GM19239 (cell line): ENCODE results near the gene FCGR1A.
"Not testable (repeated sequence)": the region's sequence is repeated elsewhere in the genome, so short reads cannot be mapped to it uniquely, and the experiment has no call there.

Experiments
- DNase-seq: peaks from one replicate; pipeline ENCODE4 v3.0.0; 2011; ENCODE audit warnings: low spot score; ENCODE audit not compliant: insufficient read length
- FAIRE-seq: peaks from 2 replicates; lab custom pipeline; 2011; peaks lifted over from hg19 to GRCh38; lab: Jason Lieb, UNC

Gene FCGR1A

DNA sequence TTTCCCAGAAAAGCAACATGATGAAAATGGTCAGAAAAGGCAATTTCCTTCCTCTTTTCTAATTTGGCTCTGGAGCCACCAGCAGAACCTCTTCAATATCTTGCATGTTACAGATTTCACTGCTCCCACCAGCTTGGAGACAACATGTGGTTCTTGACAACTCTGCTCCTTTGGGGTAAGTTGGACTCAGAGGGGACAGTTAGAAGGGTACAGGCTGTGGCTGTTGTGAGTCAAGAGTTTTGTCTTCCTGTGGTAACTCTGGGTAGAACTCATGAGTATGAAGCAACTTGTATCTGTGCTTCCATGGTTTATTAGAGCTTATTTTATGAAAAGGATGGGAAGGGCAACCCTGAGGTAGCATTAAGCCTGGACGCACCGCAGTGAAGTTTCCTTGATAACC lies at the start of gene FCGR1A:
Gene FCGR1A (plus strand): TSS at position 95 of the 400 bp plus-strand sequence. CDS start 50 bp downstream, at position 145.
- not testable (repeated sequence) for FAIRE-seq, DNase-seq

DNA sequence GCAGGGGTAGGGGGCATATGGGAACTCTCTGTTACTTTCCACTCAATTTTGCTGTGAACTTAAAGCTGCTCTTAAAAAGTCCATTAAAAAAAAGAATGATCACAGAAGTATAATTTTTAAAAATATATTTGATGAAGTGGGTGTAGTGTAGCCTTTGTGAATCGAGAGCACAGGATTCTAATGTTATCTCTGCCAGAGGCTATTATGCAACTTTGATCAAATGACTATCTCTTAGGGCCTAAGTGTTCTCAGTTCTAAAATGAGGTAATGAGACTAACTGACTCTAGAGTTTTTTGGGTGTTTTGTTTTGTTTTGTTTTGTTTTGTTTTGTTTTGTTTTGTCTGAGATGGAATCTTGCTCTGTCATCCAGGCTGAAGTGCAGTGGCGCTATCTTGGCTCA lies 49.7 kb upstream of the FCGR1A start:
- not testable (repeated sequence) for FAIRE-seq, DNase-seq

DNA sequence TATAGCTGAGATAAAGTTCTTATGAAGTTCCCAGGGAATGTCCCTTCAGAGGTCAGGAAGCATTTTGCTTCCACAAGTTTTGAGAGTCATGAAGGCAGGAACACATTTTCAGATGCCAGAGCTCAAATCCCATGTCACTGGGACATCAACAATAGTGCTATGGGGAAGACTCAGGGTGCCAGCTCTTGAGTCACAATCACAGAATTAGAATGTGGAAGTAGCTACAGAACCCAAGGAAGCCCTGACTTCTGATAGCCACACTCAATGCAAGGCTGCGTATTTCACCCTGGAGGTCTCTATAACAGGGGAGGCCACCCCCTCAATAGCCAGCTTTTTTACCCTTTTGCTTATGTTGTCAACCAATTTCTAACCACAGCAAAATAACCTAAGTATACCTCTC lies 47.8 kb upstream of the FCGR1A start:
- not testable (repeated sequence) for FAIRE-seq, DNase-seq

DNA sequence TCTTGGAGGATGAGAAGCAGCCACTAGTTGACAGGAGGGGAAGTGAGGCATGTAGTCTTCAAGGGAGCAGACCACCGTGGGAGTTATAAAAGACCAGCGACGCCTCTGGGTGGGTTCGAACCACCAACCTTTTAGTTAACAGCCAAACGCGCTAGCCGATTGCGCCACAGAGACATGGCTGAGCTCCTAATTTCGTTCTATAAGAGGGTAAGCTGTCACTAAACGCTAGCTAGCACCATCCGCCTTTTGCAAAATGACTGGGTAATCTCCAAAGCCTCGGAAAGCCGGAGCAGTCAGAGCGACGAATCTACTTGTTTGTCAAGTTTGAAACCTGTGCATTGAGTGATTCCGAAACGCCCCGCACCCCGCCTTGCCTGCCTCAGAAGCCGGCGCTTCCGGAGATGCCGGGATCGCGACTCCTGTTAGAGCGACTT lies 42.3 kb upstream of the FCGR1A start:
- DNase-seq, FAIRE-seq: not testable (repeated sequence)

DNA sequence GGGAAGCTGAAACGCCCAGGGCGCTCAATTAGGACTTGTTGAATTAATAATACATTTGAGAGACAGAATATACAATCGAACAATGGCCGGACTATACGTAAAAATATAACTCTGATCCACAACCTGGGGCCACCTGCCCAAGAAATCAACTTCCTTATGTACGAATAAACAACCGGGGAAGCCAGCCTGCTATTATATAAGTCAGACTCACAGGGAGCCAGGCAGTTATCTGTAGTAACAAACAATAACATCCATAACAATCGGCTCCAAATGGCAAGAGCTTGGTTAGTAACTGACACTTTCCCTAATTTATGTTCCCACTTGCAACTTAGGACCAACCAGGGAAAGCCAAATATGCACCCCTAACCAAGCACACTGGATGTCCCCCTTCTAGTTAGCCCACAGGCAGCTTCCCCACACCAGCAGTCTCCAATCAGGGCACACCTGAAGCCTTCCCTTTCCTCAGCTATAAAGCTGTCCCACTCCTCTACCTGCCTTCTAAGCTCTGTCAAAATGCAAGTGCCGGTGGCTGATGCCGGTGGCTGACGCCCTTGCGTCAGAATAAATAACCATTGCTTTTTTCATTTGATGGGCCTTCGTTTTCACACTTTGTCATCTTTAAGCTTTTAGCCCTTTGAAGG lies 41.8 kb upstream of the FCGR1A start:
- not testable (repeated sequence) for DNase-seq, FAIRE-seq

DNA sequence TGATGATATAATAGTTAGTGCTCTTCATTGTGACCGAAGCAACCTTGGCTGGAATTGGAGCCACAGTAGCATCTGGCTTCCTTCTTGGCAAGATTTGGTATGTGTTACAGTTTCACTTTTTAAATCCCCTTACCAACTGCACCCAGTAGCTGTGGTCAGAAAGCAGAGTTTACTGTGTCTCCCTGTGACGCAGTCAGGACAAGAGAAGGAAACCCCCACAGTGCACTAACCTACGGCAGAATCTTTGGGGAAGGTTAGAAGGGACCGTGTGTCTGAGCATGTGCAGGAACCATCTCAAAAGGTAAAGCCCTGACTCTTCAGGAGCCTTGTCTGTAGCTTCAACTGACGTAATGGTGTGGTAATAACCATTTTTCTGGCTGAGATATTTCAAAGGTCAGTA lies 40.6 kb upstream of the FCGR1A start:
- not testable (repeated sequence) for DNase-seq, FAIRE-seq

DNA sequence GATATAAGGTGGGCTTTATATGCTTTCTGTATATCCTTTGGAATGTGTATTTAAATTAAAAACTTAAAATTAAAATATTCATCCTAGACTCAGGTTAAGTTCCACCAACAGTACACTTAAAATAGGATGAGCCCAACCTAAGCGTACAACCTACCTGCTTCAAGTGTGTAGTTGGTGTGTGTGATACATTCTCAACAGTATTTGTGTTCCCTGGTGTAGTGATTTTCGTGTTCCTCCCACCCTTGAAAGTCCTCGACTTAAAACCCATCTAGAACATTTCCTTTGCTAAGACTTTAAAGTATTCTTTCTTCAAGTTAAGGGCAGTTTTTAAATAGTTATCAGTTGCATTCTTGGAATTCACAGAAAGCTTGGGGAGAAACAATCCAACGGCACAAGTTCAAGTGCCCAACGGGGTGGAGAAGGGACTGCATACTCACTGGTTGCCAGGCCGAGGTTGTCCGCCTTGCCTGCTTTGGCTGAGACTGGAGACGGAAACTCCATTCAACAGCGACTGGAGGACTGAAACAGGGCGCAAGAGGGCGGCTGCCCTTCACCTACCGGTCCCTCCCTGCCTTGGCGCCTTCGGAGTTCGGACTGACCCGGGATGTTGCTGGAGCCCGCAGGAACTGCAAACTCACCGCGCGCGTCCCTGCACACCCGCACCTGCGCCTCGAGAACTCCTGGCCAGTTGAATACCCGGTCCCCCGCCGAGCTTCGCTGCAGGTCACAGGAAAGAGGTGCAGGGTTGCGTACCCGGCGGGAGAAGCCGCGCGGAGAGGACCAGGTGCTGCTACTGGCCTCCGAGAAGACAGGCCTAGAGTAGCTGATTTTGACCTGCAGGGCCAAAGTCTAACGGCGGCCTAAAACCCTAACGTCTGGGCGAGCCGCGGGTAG lies 35.8 kb upstream of the FCGR1A start:
- FAIRE-seq, DNase-seq: not testable (repeated sequence)

DNA sequence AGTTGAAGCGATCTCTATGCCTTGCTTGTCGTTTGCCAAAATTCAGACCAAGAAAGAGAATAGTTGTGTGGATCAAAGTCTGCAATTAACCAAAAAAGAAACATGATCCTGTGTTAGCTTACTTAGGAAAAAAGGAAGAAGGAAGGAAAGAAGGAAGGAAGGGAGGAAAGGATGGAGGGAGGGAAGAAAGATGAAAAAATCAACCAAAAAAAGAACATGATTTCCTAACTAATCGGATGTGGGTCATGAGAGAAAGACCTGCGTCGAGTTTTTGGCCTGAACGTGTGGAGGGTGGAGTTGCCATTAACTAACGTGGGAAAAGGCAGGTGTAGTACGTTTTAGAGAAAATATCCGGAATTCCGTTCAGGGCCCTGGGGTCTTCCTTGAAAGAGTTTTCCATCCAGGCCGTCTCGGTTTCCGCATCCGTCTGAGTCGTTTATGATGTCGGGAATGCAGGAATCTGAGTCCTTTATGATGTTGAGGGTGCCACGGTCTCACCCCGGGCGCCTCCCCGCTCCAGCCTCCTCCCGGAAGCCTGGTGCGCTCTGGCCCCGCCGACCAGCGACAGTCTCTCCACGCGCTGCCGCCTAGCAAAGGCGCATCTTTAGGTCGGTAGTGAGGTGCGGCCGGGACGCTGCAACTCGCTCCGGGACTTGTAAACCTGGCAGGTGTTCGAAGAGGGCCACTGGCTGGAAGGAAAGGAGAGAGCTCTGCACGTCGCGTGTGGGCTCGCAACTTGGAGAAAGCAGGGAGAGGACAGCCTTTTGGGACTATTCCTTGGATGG lies 34.9 kb upstream of the FCGR1A start:
- not testable (repeated sequence) for FAIRE-seq, DNase-seq

DNA sequence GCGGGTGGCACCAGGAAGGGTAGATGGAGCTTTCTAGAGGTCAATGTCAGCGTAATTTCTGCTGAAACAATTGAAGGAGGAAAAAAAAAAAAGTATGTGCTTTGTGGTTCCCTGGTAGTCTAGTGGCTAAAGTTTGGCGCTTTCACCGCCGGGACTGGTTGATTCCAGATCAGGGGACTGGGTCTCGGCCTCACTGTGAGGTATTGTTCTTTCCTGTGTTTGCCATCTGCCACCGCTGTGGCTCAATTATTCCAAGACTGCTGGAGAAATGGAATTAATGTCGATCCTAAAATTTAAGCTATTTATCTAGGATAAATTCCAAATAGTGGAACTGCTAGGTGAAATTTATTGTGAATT lies 34.4 kb upstream of the FCGR1A start:
- FAIRE-seq, DNase-seq: not testable (repeated sequence)

DNA sequence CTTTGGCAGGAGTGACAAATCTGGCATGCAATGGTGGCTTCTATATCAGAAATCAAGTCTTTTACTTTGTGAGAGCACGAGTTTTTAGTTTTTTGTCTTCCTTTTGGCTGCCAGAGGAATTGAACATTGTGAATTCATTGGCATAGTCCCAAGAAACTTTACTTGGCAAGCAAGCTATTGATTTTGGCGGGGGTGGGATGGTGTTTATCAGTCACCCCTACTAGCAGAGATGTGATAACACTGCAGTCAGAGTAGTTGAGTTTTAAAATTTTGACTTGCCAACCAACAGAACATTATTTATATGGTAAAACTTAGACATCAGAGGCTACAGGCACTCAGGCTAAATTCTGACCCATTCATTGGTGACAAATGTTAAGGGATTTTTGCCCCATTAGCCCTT lies 31.9 kb upstream of the FCGR1A start:
- DNase-seq, FAIRE-seq: not testable (repeated sequence)

DNA sequence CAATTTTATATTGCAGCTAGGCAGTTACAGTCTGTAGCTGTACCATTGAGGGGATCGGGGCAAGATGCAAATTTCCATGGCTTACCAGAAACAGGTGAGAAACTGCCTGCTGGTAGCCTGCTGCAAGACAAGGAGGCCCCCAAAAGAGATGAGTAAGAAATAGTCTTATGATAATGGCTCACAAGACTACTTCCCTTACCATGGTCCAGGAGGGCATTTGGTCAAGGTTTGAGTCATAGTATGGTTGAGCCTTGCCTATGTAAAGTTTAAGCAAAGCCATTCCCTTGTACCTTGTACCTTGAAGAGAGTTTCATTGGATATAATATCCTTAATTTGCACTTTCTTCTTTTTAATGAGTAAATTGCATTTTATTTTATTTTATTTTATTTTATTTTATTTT lies 30.3 kb upstream of the FCGR1A start:
- not testable (repeated sequence) for FAIRE-seq, DNase-seq

DNA sequence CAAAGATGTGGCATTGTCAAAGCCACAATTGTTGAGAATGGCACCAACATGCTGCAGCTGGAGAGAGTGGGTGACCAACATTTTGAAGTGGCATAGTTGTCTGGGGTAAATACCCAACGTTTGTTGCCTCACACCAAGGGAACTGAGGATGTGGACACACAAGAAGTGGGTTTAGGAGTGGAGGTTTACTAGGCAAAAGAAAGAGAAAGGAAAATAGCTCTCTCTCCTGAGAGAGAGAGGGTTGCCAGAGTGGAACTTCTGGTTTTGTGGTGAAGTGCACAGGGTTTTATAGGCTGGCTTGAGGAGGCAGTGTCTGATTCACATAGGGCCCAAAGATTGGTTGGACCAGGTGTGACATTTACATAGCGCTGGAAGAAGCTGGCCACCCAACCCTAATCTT lies 29.0 kb upstream of the FCGR1A start:
- not testable (repeated sequence) for DNase-seq, FAIRE-seq

DNA sequence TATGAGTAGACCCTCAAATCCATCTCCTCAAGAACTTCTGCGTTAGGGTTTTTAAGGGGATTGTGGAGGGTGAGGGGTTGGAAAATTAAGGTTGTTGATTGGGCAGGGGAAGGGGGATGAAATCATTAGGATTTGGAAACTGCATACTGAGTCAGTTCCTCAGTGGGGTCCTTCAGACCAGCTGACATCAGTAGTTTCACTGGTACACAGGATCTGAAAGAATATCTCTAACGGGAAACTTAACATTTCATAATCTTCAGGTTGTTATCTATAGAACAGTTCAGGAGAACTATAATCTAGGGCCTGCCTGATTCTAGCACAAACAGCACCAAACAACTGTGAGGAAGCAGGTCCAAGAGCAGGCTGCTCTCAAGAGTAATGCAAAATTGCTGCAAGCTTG lies 27.2 kb upstream of the FCGR1A start:
- not testable (repeated sequence) for DNase-seq, FAIRE-seq

DNA sequence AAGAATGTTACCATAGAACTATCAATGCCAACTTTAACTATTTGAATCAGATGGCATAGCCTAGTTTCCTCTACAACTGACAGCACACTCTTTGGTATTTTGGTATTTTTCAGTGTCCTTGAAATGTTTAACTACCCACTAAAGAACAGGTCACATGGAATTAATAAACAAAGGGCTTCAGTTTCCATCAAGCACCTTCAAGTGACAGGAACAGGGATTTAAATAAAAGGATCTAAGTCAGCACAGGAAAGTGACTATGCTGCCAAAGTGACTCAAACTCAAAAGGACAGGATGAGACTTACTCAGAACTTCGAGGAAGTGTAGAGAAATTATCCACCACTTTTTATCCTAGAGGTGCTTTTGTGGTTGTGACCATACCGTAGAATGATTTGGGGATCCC lies 20.2 kb upstream of the FCGR1A start:
- DNase-seq, FAIRE-seq: not testable (repeated sequence)

DNA sequence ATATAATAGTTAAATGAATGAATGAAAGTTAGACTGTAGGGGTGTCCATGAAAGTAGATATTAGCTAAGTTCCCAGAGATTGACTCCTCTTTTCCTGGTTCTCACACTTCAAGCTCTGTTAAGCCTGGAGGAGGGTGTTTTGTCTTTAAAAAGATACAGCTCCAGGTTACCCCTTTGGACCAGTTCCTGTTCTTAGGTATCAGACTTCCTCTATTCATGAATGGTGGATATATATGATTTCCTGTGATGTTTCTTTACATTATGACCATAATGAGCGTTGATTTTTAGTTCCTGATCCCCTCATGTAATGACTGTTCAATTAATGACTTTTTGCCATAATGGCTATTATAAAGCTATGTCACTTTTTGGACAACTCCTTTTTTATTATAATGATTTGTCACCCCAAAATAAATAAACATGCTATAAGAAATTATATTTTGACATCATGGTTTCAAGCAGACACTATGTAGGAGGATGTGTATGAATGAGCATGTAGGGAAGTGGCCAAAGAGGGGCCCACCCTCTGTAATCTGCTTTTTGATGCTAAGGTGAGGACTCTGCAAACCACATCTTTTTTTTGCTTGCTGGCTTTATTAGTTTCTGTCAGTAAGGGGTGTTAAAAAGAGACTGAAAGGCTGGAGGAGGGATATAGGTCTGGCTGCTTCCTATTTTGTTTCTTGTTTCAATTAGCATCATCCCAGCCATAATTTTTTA lies 18.2 kb upstream of the FCGR1A start:
- DNase-seq, FAIRE-seq: not testable (repeated sequence)

DNA sequence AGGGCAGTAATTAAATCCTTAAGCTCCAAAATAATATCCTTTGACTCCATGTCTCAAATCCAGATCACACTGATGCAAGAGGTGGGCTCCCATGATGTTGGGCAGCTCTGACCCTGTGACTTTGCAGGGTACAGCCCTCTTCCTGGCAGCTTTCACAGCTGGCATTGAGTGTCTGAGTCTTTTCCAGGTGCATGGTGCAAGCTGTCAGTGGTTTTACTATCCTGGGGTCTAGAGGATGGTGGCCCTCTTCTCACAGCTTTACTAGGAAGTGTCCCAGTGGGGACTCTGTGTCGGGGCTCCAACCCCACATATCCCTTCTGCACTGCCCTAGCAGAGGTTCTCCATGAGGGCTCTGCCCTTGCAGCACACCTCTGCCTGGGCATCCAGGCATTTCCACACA lies 16.3 kb upstream of the FCGR1A start:
- FAIRE-seq, DNase-seq: not testable (repeated sequence)

DNA sequence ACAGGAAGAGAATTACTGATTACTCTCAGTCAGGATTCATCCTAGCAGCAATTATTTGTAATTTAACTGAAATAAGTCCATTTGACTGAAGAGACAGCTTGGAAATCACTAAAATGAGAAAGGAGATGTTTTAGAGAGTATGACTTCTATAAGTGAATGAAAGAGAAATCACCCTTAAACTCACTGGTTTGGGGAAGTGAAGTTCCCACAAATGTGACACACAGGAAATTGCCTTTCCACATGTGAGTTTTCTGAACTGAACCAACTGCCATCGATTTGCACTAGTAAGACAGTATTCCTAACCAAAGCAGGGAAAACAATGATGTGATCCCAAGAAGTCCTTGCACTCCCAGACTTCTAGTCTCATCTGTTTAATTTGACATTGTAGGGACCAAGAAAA lies 13.3 kb upstream of the FCGR1A start:
- FAIRE-seq, DNase-seq: not testable (repeated sequence)

DNA sequence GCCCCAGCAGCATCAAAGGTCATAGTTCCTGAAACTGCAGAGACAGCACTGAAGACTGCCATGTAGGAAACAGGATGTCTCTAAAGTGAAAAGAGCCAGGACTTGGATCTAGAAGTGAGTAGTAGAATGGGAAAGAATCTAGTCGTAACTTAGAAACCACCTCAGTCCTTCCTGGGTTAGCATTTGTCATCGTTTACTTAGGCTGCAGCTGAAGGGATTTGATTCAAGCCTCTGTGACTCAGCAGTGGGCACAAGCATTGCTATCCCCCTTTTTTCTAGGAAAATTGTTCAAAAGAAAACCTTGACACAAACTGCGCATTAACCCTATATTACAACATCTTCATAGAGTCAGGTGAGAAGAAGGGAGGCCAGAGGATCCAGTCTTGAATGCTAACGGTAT lies 11.8 kb upstream of the FCGR1A start:
- DNase-seq, FAIRE-seq: not testable (repeated sequence)

DNA sequence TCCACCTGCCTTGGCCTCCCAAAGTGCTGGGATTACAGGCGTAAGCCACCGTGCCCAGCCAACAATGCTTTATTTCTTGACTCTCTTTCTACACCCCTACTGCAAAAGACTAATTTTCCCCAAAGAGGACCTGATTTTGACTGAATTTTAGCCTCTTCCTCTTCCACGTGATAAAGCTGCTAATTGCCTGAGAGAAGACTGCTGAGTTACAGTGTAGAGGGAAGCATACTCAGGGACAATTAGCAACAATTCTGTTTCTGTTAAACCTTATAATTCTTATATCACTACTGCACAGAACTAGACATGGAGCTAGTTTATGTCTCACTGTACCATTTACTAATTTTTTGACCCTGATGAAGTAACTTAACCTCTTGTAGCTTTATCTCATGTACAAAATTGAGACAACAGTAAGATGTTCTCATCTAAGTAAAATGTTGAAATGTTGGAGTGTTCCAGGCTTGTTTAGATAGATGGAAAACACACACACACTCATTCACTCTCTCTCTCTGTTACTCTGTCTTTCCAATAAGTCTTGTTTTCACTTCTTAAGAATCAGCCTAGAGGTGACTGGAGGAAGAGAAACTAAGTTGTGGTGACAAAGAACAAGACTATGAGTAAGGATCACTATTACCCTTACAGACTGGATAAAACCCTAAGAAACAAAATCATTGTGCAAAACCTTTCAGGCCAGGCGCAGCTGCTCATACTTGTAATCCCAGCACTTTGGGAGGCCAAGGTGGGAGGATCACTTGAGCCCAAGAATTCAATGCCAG lies 10.7 kb upstream of the FCGR1A start:
- peak; percentile 35 for FAIRE-seq
- not testable (repeated sequence) for DNase-seq
